K562 (cell line): ENCODE data around the gene SH3D21. TPM values are rescaled to one million over a fixed set of nuclear protein-coding genes. Genes with fewer than 3 reads are reported as not detected.

ENCODE experiments used
- AFF1 ChIP-seq, 2 experiments: fragments of 450-650 bp; IDR thresholded peaks; 2 replicates each; pipeline ENCODE4 v1.6.1; 2018; ENCODE audit warnings: mild to moderate bottlenecking in 2 of 2, low read depth in 1 of 2; ENCODE audit not compliant: partially characterized antibody in 2 of 2
- ARID3B ChIP-seq: fragments of 250-450 bp; sonication (Bioruptor Pico); IDR thresholded peaks from 2 replicates; pipeline ENCODE4 v1.4.0; 2020; ENCODE audit warnings: borderline replicate concordance
- BACH1 ChIP-seq: fragments of 200-800 bp; sonication (Bioruptor generic); IDR thresholded peaks from 2 replicates; pipeline ENCODE4 v1.6.1; 2016; ENCODE audit warnings: missing genetic modification characterization, missing compliant biosample characterization
- CTCF ChIP-seq, 3 experiments: IDR thresholded peaks in 2 of 3; conservative IDR thresholded peaks in 1 of 3; 2 replicates each; pipeline ENCODE4 v1.5.1; 2011 to 2012; ENCODE audit warnings: low read length in 3 of 3, mild to moderate bottlenecking in 3 of 3, control low read depth in 2 of 3, improper control_type of control experiment in 1 of 3, inconsistent platforms in 1 of 3, low read depth in 1 of 3, mixed read lengths in 1 of 3, moderate library complexity in 1 of 3; ENCODE audit not compliant: insufficient read depth in 2 of 3
- POLR2B ChIP-seq: fragments of 450-650 bp; IDR thresholded peaks from 2 replicates; pipeline ENCODE4 v1.6.1; 2018; ENCODE audit warnings: low read depth; ENCODE audit not compliant: partially characterized antibody
- SMAD1 ChIP-seq: fragments of 150-350 bp; IDR thresholded peaks from 2 replicates; pipeline ENCODE4 v1.6.1; 2014; ENCODE audit warnings: low read length, low read depth; ENCODE audit not compliant: partially characterized antibody
- SNRNP70 ChIP-seq: fragments of 200-400 bp; formaldehyde crosslinking; optimal IDR thresholded peaks from 2 replicates; pipeline ENCODE3; 2017; ENCODE audit warnings: low read depth, low read length
- TFE3 ChIP-seq: fragments of 450-650 bp; formaldehyde crosslinking; IDR thresholded peaks from 2 replicates; pipeline ENCODE4 v1.4.0; 2020; ENCODE audit warnings: mild to moderate bottlenecking, mixed read lengths
- USF1 ChIP-seq: sonication (generic); formaldehyde crosslinking; IDR thresholded peaks from 2 replicates; pipeline ENCODE4 v1.9.0; 2022; ENCODE audit warnings: mild to moderate bottlenecking, missing genetic modification reagents
- USF2 ChIP-seq: sonication (generic); formaldehyde crosslinking; IDR thresholded peaks from 2 replicates; pipeline ENCODE4 v1.5.0; 2020; ENCODE audit warnings: missing genetic modification reagents
- ZNF239 ChIP-seq: fragments of 250-450 bp; sonication (Bioruptor Pico); IDR thresholded peaks from 2 replicates; pipeline ENCODE4 v1.4.0; 2020; ENCODE audit warnings: mild to moderate bottlenecking
- polyA plus RNA-seq, 8 experiments: library from polyadenylated mRNA; depleted of rRNA in 4 of 8; stranded (reverse) in 5 of 8; unstranded in 3 of 8; fragments of >200 nt; fragmentation: Nextera tagmentation in 2 of 8; fragmentation: Illumina TruSeq in 1 of 8; extraction: Ambion mirVana in 2 of 8; extraction: Trizol in 1 of 8; gene quantifications; 2 replicates each; pipeline versions ENCODE4 v1.2.1 to v1.2.3, GENCODE V29; 2011 to 2014; ENCODE audit warnings: inconsistent platforms in 1 of 8, missing spikeins in 1 of 8
- total RNA-seq, 7 experiments: library from RNA; depleted of rRNA in 6 of 7; stranded (reverse); fragments of >200 nt in 6 of 7; fragmentation: Illumina TruSeq in 2 of 7; extraction: Trizol in 2 of 7; gene quantifications; 2 replicates each; pipeline versions ENCODE4 v1.2.1 to v1.2.3, GENCODE V29; 2011 to 2021; ENCODE audit warnings: low replicate concordance in 1 of 7

Gene SH3D21
- total and polyA plus RNA-seq, 9 of the 15 experiments (the other 6 are each of a cell fraction or from before 2014, with no cell fraction given), result 0.01 to 4.7 (median 1.8) TPM

- TF ChIP-seq TFE3 (CRISPR knock-in tag) (peak; percentile 20; the same call in 1 of the 2 replicates), SNRNP70 (no peak), USF2 (CRISPR knock-in tag) (peak; percentile 35; the same call in 1 of the 2 replicates), POLR2B (no peak), AFF1 (IDR thresholded peaks at IDR 0.05; ENCODE audit: low read depth in 1 of 2, partially characterized antibody in 2 of 2) (no peak), BACH1 (tag) (no peak), ARID3B (no peak), SMAD1 (no peak), USF1 (CRISPR knock-in tag) (0 out of 2 replicates have a peak, but pooled peaks have one; percentile 22), CTCF (IDR thresholded peaks at IDR 0.05 in 2 of 3, conservative IDR thresholded peaks at IDR 0.05 in 1 of 3; ENCODE audit: insufficient read depth in 2 of 3, low read depth in 1 of 3, low read length in 3 of 3) (0 out of 6 replicates have a peak, but pooled peaks of 1 of the 3 experiments have one; percentile 2), ZNF239 (CRISPR knock-in tag) (no peak)
- TF ChIP-seq, all 486 proteins: peak for 5
Observed at GRCh38 chr1:36355811-36356210, 49.6 kb downstream of the SH3D21 start (continued).
